Adrenal gland (tissue), 12 donors: ENCODE measurements around the gene WWOX. TPM values are rescaled to one million over a fixed set of nuclear protein-coding genes. Genes with fewer than 3 reads are reported as not detected.
A peak's percentile ranks its signal among the peaks of the same experiment; 100 is the strongest.

Experiments used
- DNase-seq, 7 donors: peaks; one replicate each; pipeline ENCODE4 v3.0.0-alpha.2; 2019 to 2020
- H3K27ac ChIP-seq, 5 donors: fragments of 200-600 bp; sonication (generic) in 4 of 5; 1 replicate in 3 of 5; 2 replicates in 2 of 5; pipeline versions ENCODE4 v1.5.1 to v1.8.0; 2016 to 2020; ENCODE audit warnings: mild to moderate bottlenecking in 1 of 5
- H3K27me3 ChIP-seq: fragments of 200-600 bp; 2 replicates; pipeline ENCODE4 v1.8.0; 2021
- H3K36me3 ChIP-seq, 2 donors: fragments of 200-600 bp; replicated peaks in 1 of 2; 1 replicate in 1 of 2; 2 replicates in 1 of 2; pipeline versions ENCODE4 v1.5.1 to v1.8.0; 2018 to 2022
- H3K4me1 ChIP-seq, 2 donors: fragments of 200-600 bp; replicated peaks in 1 of 2; 1 replicate in 1 of 2; 2 replicates in 1 of 2; pipeline versions ENCODE4 v1.5.1 to v1.8.0; 2018 to 2021
- H3K4me3 ChIP-seq, 4 donors: fragments of 200-600 bp; sonication (generic) in 3 of 4; one replicate each; pipeline ENCODE4 v1.5.1; 2016 to 2018
- H3K9me3 ChIP-seq, 3 donors: fragments of 200-600 bp; sonication (generic) in 1 of 3; replicated peaks in 1 of 3; 1 replicate in 2 of 3; 2 replicates in 1 of 3; pipeline versions ENCODE4 v1.5.1 to v1.8.0; 2016 to 2021
- POLR2A ChIP-seq, 2 donors: fragments of 450-650 bp; IDR thresholded peaks; one replicate each; pipeline ENCODE4 v1.6.1; 2017; ENCODE audit warnings: antibody characterized with exemption in 2 of 2, mild to moderate bottlenecking in 2 of 2, moderate library complexity in 1 of 2
- WGBS, 4 donors: extraction: QIAGEN DNeasy Blood & Tissue Kit in 2 of 4; methylation state at CpG; one replicate each; pipeline versions ENCODE4 v1.1.5 to v1.1.7; 2013 to 2017; 5-methylcytosine and 5-hydroxymethylcytosine counted together
- intact Hi-C, 2 donors: fragments of 100-400 bp; cut with DNase I; formaldehyde crosslinking; loops; one replicate each; pipeline versions ENCODE4 v1.14.1 to v1.15.0; 2022 to 2023
- polyA plus RNA-seq, 3 donors: library from polyadenylated mRNA; stranded (reverse); fragments of 200-250 nt in 2 of 3; fragments of 350-450 nt in 1 of 3; fragmentation: Illumina TruSeq in 1 of 3; extraction: RNeasy Lipid Tissue Mini Kit (QIAGEN cat#74804) in 1 of 3; gene quantifications; one replicate each; pipeline ENCODE4 v1.2.3, GENCODE V29; 2013 to 2014
- total RNA-seq, 9 donors: library from RNA; depleted of rRNA in 4 of 9; stranded (reverse); fragments of >200 nt in 4 of 9; fragments of 120-200 nt in 1 of 9; fragmentation: NEBNext Ultra II Directional in 1 of 9; extraction: Animal tissue kit (Norgen Biotek cat#: 25700) in 1 of 9; gene quantifications; one replicate each; pipeline versions ENCODE4 v1.1.0 to v1.2.4, GENCODE V29; 2013 to 2023
- TF ChIP-seq, protein P1 (sequence below), 6 experiments: fragments of 450-650 bp in 4 of 6; fragments of 200-600 bp in 2 of 6; sonication (generic) in 1 of 6; IDR thresholded peaks; 1 replicate in 5 of 6; 2 replicates in 1 of 6; pipeline versions ENCODE4 v1.5.1 to v1.8.0; 2016 to 2021; ENCODE audit warnings: antibody characterized with exemption in 6 of 6, mild to moderate bottlenecking in 2 of 6, moderate library complexity in 1 of 6
- donor health status: healthy with polysubstance abuse.
- donor health status: Bipolar disorder and iron deficiency.
- donor health status: DM: yes; HTN: yes; CAD: no.
- donor health status: DM: no; HTN: no; CAD: no.
- donor health status: DM: no; HTN: no; CAD: no.
- donor health status: DM: yes; HTN: yes; CAD: no.

Gene WWOX
- total and polyA plus RNA-seq, 12 donors = 11.8 to 74.6 (median 20.5) TPM

DNA sequence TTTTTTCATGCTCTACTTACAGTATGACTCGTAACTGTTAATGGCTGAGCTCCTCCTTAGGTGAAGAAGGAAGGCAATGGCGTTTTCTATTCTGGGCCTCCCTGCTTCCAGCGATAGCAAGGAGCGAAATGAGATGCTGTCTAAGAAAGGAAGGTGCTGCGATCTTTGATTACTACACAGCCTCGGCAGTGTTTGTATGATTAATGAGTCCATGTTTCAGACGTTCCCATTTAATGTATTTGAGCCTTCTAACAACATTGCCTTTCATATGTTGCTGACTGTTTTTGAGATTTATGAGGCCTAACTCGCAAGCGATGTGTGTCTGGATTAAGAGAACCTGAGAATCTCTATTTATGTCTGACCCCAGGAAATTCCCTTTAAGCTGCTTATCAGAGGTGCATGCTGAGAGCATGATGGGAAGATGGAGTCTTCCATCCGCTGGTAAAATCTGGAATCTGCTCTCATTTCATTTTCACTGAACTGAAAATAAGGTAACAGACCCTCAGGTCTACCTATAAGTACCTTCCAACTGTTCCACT lies 403.4 kb downstream of the WWOX start:
- no peaks in the 10 kb centered on the region for H3K4me1 ChIP-seq
- H3K9me3 ChIP-seq = no peaks in the 10 kb centered on the region
- TF ChIP-seq, protein P1, sequence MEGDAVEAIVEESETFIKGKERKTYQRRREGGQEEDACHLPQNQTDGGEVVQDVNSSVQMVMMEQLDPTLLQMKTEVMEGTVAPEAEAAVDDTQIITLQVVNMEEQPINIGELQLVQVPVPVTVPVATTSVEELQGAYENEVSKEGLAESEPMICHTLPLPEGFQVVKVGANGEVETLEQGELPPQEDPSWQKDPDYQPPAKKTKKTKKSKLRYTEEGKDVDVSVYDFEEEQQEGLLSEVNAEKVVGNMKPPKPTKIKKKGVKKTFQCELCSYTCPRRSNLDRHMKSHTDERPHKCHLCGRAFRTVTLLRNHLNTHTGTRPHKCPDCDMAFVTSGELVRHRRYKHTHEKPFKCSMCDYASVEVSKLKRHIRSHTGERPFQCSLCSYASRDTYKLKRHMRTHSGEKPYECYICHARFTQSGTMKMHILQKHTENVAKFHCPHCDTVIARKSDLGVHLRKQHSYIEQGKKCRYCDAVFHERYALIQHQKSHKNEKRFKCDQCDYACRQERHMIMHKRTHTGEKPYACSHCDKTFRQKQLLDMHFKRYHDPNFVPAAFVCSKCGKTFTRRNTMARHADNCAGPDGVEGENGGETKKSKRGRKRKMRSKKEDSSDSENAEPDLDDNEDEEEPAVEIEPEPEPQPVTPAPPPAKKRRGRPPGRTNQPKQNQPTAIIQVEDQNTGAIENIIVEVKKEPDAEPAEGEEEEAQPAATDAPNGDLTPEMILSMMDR (IDR thresholded peaks at IDR 0.05) = no peak
- TF ChIP-seq POLR2A (IDR thresholded peaks at IDR 0.05) = no peak
- DNase-seq = no peak
- H3K27ac ChIP-seq = no peak overlapping the region
- no peak overlapping the region for H3K4me3 ChIP-seq
- intact Hi-C loops = loop anchor here (5.0 to 10.0 kb wide), 3 partner anchors 262 to 1102 kb away; partner anchors contain the start of gene MAF (in 1 of the 2)
- no peaks in the 10 kb centered on the region for H3K36me3 ChIP-seq
- no peaks in the 10 kb centered on the region for H3K27me3 ChIP-seq
- 76 to 78% (median 77%) methylated on average over 10 of the region's 10 CpGs for WGBS, 4 donors

DNA sequence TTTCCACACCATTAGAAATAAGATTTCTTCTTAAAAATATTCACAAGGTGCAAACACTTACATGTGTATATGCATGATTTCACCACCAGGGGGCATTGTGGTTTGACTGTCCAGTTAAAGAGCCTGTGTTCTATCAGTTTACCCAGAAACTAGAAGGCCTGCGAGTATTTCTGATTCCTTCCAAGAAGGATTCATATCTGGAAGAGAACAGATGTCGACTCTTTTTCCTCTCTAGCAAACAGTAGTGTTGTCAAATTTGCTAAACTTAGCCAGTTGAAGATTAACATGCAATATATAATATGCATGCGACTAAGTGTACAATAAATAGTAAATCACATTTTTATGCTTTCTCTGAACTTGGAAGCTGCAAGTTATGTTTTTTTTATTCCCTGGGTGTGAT lies 404.1 kb downstream of the WWOX start:
- H3K27me3 ChIP-seq = no peaks in the 10 kb centered on the region
- H3K4me1 ChIP-seq = no peaks in the 10 kb centered on the region
- H3K4me3 ChIP-seq = no peak overlapping the region
- H3K9me3 ChIP-seq = no peaks in the 10 kb centered on the region
- no peaks in the 10 kb centered on the region for H3K36me3 ChIP-seq
- 39 to 46% (median 43%) methylated on average over 3 of the region's 3 CpGs for WGBS, 4 donors
- intact Hi-C loops = loop anchor here (5.0 to 10.0 kb wide), 3 partner anchors 261 to 1101 kb away; partner anchors contain the start of gene MAF (in 1 of the 2)
- no peak overlapping the region for H3K27ac ChIP-seq
- peak; percentile 50 to 82 (median 61) for DNase-seq
- TF ChIP-seq, protein P1 (IDR thresholded peaks at IDR 0.05) = peak; percentile 78 to 97 (median 89)
- TF ChIP-seq POLR2A (IDR thresholded peaks at IDR 0.05) = no peak

DNA sequence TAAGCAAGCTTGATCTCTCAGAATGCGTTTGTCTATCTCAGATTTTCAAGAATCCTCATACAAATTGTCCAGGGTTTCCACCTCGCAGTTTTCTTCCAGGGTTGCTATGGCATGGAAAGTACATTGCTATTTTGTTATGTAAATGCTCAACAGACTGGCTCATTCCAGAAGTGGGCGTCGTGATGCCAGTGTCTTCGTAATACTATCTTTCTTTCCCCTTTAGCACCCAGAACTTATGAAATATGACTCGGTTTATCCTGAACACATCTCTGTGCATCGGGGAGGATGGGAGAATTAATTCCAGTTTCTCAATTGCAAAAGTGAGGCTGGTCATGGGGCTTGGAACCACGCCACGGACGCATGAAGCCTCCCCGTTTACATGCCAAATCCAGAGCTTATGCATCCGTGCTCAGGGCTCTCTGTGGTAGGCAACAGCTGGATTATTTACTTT lies 405.0 kb downstream of the WWOX start:
- peak in 1 of 7 donors; percentile 15 for DNase-seq

DNA sequence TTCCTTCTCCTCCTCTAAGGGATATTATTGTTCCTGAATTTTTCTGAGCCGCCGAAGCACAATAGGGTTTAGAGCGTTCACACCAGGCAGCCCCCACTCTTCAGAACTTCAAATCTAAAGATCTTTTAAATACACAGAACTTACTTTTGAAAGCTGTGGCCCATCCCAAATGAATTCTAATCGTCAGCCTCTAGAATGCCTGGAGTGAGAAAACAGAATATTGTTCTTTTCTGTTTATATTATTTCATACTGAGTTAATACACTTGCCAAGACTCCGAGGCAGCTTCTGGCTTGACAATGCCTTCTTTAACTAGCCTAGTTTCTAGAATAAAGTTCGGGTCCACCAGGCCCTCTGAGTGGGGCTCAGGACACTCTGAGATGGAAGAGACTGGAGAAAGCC lies 405.6 kb downstream of the WWOX start:
- H3K9me3 ChIP-seq = no peaks in the 10 kb centered on the region
- no peaks in the 10 kb centered on the region for H3K36me3 ChIP-seq
- no peaks in the 10 kb centered on the region for H3K27me3 ChIP-seq
- TF ChIP-seq POLR2A (IDR thresholded peaks at IDR 0.05) = no peak
- TF ChIP-seq, protein P1 (IDR thresholded peaks at IDR 0.05) = no peak
- no peak overlapping the region for H3K4me3 ChIP-seq
- no peaks in the 10 kb centered on the region for H3K4me1 ChIP-seq
- H3K27ac ChIP-seq = peak overlapping the region in 1 of 5 donors; percentile 65
- WGBS, 4 donors = 63 to 73% (median 67%) methylated on average over 6 of the region's 6 CpGs
- no peak for DNase-seq
- intact Hi-C loops = loop anchor here in 1 of 2 donors (10.0 kb wide), 2 partner anchors 260 to 1100 kb away; partner anchors contain the start of gene MAF

More for the DNA sequence above, 405.0 kb downstream of the WWOX start:
- intact Hi-C loops = loop anchor here (5.0 to 10.0 kb wide), 3 partner anchors 260 to 1100 kb away; partner anchors contain the start of gene MAF (in 1 of the 2)
- TF ChIP-seq, protein P1 (IDR thresholded peaks at IDR 0.05) = no peak
- no peak for TF ChIP-seq POLR2A (IDR thresholded peaks at IDR 0.05)
- 69 to 71% (median 70%) methylated on average over 12 of the region's 12 CpGs for WGBS, 4 donors
- no peak overlapping the region for H3K4me3 ChIP-seq
- H3K27ac ChIP-seq = no peak overlapping the region
- no peaks in the 10 kb centered on the region for H3K9me3 ChIP-seq
- H3K27me3 ChIP-seq = no peaks in the 10 kb centered on the region
- H3K4me1 ChIP-seq = no peaks in the 10 kb centered on the region
- H3K36me3 ChIP-seq = no peaks in the 10 kb centered on the region
